ENCODE data around the gene PHPT1.
"Not testable (repeated sequence)": the region's sequence is repeated elsewhere in the genome, so short reads cannot be mapped to it uniquely, and the experiment has no call there.

PHPT1 gene

DNA sequence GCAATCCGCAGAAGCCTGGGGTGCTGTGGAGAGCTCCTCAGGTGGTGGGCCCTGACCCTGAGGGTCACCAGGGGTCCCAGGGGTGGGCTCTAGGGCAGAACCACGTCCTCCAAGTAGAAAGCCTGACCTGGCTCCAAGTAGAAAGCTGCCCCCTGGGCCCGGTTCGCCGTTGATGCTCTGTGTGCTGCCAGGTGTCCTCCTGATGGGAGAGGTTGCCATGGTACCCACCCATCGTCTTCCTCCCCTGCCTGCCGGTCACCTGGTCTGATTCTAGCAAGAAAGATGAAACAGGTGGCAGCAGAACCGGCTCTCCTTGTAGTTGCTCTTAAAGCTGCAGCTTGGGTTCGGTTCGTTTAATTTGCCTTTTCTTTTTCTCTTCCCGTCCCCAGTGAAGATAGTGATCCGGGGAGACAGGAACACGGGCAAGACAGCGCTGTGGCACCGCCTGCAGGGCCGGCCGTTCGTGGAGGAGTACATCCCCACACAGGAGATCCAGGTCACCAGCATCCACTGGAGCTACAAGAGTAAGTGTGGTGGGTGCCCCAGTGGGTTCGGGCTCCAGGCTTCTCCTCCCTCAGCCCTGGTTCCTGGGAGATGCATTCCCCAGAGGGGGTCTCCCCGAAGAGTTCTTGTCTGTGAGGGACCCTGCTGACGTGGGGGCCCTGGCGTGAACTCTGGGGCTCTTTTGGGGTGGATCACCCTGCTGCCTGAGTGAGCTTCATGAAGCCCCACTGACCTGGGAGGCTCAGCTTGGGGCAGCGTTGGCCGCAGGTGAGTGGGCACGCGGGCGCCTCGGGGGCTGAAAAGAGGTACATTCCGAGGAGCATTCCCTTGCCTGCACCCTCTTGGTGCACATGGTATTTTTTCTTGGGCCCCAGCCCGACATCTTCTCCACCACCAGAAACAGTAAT is 25.8 kb upstream of the PHPT1 start:
- no peak for DNase-seq

DNA sequence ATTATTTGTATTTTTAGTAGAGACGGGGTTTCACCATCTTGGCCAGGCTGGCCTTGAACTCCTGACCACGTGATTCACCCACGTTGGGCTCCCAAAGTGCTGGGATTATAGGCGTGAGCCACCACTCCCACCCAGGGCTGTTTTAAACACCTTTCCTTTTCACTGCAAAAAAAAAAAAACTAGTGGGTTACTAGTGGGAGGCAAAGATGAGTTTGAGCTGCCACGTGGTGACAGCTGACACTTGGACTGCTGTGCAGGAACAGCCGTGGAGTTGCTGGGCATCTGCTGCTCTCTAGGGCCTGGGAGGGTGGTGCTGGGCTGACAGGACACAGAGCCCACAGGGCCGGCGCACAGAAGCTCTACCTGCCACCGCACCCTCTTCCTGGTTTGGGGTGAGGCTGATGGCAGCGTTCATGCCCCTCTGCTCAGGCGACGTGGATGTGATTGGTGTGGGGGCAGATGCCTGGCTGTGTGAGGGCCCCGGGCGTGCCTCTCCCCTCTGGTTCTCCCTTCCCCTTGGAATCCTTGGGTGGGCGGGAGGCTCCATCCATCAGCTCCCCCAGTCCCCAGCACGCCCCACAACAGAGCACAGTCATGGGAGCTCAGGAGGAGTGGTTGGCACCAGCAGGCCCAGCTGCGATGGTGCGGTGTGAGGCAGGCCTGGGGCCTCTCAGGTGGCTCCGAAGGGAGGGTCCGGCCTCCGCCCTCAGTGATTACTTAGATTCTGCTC is 24.5 kb upstream of the PHPT1 start:
- no peak for DNase-seq

DNA sequence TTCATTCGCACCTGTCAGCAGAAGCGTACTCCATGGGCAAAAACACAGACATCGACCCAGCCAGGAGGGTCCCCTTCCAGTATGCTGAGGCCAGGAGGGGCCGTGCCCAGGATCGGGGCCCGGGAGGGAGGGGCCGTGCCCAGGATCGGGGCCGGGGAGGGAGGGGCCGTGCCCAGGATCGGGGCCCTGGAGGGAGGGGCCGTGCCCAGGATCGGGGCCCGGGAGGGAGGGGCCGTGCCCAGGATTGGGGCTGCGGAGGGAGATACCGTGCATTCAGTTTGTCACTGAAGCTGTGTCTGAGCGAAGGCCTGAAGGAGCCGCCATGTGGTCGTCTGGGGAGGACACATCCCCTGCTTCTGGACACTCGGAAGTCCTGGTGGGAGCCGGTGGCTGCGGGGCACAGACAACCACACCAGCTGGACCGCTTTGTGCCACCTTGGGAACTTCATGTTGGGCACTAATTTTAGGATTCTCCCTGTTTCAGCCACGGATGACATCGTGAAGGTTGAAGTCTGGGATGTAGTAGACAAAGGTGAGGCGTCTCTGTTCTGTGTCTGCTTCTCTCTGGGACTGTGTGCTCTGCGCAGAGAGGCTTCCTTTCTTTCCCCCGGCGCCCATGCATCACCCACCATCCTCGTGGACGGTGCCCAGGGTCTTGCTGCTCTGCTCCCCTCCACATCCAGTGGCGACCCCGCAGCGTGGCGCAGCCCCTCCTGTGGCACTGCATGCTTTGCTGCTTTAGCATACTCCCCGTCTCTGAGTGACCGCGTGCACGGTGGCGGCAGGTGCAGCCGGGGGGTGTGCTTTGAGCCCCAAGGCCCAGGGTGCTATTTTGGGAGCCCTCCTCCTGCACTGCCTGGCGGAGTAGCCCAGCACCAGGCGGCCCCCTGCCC is 23.7 kb upstream of the PHPT1 start:
- DNase-seq, result no peak

DNA sequence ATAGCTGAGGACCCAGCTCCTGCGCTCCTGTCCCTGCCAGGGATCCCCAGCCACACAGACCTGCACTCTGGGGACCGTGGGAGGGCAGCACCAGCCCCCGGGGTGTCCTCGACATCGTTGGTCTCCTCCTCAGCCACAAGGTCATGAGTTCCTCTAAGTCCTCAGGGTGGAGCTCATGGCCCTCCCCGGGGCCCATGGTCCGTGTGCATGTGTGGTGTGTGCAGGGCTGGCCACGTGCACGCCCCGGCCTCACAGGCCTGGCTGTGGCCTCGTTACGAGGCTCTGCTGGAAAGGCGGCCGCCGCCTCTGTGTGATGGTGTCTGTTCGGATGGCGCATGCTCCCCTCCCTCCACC is 23.0 kb upstream of the PHPT1 start:
- DNase-seq, result no peak

DNA sequence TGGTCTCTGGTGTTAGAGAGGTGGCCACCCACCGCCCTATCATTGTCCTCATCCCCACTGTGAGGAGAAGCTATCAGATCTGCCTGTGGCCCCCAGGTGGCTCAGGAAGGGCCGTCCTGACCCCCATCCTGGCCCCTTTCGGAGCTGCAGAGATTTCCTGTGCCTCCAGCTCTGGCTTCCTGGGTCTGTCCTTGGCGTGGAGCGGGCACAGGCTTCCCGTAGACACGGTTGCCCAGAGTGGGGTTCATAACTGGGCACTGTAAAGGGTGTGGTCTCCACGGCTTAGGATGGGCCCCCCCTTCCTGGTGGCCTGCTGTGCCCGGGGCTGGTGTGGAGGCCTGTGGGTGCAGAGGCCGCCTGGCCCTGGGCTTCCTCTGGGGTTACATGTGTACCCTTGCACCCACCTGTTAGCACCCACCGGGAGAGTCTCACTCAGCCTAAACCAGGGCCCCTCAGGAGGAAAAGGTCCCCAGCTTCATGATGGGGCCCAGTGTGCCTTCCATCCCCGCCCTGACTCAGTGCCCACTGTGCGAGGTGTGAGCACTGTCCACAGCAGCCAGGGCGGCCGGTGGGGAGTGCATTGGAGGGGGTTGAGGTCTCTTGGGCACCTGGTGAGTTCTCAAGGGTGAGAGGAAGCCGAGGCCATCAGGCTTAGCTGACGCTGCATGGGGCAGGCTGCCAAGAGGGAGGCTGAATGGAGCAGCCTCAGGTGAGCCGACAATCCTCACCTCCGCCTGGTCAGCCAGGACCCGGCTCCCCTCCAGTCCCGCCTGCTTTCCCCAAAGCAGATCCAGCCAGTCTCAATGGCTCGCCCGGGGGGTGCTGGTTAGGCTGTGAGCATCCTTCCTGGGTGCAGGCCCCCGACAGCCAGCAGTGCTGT is 22.3 kb upstream of the PHPT1 start:
- no peak for DNase-seq

DNA sequence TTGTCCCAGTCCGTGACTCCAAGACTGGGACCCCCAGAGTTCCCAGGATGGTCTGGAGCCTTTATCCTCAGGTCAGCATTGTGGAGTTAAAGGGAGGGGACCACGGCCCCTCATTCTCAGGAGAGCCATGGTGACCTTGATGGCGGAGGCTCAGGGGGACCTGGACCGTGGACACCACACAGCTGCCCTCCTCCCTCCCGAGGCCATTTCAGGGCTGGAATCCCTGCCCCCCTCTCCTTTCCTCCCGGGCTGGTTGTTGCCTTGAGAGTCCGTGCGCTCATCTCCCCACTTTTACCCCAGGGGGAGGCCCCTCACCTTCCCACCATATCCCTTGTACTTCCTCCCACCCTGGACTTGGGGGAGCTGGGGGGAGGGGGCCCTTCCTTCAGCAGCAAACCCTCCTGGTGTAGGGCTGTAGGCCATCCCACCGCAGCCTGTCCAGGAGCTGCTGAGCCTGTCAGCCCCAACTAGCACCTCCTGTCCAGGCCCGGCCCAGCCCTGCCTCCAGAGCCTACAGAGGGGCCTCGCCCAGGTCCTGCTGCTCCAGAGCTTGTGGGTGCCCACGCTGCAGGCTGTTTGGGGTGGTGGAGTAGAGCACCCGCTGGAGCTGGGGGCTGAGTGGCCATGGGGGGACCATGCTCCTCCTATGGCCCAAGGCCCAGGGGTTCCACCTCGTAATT is 21.3 kb upstream of the PHPT1 start:
- DNase-seq, result no peak

DNA sequence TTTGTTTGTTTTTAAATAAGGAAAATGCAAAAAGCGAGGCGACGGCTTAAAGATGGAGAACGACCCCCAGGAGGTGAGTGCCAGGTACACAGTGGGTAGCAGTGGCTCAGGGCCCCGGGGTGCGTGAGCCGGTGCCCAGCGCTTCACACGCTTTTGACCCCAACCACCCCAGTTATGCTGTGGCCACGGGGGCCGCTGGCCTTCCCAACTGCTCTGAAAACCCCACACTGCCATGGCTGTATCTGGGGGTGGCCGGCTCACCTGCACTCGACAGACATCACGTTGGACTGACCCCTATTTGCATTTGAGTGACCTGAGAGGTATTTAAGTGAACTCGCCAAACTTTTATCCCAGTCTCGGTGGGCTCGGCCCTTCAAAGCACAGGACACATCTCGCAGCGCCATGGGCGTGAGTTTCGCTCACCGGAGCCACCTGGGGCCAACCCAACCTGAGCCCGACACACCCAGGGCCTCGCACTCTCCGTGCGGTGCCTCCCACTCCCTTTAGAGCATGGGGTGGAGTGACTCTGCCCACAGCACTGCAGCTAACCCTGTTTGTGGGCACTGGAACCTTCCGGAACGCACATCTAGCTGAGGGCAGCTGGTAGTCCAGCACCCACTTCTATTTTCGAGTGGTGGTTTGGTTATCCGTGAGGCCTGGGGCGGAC is 20.6 kb upstream of the PHPT1 start:
- no peak for DNase-seq

DNA sequence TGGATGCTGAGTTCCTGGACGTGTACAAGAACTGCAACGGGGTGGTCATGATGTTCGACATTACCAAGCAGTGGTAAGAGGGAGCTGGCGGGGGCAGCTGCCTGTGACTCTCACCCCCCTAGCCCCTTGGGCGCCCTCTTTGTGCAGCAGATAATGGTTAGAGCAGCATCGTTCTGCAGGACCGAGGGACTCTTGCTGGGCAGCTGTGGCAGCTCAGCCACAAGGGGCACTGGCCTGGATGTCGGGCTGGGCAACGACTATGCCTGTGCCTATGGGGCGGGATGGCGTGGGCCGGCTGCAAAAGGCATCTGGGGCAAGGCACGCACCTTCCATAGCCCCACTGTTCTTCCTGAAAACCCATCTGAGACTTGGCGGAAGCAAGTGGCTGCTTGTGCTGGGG is 19.8 kb upstream of the PHPT1 start:
- no peak for DNase-seq

DNA sequence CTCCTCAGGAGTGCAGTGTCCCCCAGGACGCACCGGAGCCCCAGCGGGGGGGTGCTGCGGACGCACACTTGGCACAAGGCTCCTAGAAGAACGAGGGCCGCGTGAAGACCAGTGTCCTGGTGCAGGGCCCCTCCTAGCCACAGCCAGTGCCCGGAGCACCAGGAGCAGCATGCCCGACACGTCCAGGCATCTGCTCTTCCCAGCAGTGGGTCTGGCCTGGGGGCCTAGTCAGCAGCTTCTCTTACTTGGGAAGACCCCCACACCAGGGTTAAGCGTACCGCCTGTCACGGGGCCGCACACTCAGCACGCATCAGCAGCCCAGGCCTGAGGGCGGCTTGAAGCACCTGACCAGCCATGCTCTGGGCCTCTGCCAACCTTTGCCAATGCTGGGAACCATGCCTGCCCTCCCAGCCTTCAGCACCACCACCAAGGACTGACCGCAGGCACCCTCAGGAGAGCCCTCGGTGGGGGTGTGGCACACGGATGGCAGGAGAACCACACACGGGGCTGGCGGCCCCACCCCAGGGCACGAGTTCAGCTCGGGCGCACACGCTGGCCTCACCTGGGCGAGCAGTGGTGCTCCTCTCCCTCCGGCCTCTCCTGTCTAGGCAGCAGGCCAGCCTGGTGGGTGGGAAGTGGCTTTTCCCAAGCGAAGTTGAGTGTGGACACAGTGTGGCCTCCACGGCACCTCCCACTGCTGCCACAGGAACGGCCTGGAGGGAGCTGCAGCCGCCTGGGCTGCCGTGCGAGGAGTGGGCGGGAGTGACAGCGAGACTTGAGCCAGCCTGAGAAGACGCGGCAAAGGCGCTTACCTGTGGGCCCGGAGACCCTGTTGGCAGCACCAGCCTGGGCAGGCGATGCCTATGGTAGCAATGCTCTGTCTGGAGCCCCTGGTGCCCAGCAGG is 19.0 kb upstream of the PHPT1 start:
- no peak for DNase-seq

DNA sequence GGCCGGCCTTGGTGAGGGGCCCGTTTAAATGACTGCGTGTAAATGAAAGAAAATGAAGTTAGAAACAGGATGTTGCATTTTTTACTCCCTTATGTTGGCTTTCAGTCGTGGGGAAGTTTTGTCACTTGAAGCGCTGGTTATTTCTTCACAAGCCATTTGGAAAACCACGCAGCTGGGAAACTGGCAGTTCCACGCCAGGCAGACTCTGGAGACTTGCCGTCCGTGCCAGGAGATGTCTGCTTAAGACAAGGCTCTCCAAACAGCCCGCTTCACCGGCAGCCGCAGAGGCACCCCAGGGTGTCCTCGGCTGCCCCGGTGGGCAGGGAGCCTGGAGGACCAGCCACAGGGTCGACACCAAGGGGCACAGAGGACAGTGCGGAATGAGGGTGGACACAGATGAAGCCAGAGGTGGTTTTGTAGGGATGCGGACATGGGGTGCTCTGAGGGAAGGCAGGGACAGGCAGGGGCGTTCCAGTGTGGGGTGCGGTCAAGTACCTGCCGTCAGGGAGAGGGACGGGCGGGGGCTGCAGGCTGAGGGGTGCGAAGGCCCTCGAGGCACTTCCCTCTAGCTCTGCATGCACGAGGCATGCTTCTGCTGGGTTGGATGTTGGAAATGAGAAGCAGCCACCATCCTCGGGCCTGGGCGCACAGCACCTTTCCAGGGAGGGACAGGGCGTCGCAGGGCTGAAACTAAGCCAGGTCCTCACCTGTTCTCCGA is 18.0 kb upstream of the PHPT1 start:
- DNase-seq, result no peak

DNA sequence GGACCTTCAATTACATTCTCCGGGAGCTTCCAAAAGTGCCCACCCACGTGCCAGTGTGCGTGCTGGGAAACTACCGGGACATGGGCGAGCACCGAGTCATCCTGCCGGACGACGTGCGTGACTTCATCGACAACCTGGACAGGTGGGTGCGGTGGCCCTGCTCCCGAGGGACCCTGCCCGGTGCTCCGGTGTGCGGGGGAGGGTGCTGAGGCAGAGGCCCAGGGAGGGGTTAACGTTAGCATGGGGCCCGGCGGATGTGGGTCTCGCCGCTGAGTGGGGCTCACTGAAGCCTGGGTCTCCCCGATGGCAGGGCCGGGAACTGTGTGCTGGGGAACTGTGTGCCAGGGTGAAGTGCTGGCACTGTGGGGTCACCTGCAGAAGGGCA is 17.5 kb upstream of the PHPT1 start:
- DNase-seq, result no peak

DNA sequence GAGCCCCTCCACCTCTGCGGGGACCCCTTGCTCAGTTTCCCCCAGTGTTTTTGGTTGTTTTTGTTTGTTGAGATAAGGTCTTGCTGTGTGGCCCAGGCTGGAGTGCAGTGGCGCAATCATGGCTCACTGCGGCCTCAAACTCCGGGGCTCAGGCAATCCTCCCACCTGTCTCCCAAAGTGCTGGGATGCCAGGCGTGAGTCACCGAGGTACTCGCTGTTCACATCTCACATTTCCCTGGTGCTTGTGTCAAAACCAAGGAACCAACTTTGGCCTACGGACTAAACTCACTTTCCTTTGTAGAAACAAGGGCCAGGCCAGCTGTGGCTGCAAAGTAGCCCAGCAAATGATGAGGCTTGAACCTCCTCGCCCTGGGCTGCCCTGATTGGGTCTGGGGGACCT is 16.6 kb upstream of the PHPT1 start:
- no peak for DNase-seq

DNA sequence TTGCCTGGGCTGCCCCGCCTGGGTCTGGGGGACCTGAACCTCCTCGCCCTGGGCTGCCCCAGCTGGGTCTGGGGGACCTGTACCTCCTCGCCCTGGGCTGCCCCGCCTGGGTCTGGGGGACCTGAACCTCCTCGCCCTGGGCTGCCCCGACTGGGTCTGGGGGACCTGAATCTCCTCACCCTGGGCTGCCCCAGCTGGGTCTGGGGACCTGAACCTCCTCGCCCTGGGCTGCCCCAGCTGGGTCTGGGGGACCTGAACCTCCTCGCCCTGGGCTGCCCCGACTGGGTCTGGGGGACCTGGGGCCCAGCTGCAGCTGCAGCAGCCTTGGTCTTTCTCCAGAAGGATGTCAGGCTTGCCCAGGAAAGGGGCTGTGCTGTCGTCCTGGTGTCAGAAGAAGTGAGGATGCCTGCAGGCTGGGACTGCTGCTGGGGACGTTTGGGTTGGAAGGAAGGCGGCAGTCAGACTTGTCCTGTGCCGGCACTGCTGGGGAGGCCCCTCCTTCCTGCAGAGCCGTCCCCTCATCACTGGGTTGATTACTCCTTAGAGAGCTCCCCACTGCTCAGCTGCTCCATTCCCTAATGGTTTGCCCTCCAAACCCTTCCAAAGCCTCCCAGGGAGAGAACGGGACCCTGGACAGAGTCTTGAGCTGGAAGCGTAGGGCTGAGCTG is 15.7 kb upstream of the PHPT1 start:
- not testable (repeated sequence) for DNase-seq

DNA sequence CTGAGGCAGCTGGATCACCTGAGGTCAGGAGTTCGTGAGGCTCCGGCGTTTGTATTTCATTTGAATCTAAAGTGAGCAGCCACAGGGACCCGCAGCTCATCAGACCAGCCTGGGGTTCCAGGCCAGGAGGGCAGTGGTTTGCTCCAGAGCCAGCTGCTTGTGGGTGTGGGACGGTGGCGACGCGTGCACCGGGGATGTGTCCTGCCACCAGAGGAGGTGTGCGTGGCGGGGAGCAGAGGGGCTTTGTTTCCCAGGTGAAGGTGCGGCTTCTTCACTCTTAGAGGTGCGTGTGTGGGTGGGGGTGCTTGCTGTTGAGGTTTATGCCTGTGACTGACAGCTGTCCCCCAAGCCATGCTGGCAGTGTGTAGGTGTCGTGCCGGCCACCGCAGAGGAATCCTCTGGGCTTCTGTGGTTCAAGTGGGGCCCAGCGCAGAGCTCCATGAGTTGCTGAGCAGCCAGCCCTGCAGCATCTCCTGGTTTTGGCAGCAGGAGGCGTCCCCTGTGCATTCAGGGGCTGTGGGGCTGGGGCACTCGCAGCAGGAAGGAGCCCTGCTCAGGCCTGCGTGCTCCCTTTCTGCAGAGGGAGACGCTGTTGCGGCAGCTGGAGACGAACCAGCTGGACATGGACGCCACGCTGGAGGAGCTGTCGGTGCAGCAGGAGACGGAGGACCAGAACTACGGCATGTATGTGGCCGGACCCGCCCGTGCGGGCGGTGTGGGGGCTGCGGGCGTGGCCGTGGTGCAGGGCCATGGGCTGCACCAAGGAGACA is 13.9 kb upstream of the PHPT1 start:
- DNase-seq, result no peak

DNA sequence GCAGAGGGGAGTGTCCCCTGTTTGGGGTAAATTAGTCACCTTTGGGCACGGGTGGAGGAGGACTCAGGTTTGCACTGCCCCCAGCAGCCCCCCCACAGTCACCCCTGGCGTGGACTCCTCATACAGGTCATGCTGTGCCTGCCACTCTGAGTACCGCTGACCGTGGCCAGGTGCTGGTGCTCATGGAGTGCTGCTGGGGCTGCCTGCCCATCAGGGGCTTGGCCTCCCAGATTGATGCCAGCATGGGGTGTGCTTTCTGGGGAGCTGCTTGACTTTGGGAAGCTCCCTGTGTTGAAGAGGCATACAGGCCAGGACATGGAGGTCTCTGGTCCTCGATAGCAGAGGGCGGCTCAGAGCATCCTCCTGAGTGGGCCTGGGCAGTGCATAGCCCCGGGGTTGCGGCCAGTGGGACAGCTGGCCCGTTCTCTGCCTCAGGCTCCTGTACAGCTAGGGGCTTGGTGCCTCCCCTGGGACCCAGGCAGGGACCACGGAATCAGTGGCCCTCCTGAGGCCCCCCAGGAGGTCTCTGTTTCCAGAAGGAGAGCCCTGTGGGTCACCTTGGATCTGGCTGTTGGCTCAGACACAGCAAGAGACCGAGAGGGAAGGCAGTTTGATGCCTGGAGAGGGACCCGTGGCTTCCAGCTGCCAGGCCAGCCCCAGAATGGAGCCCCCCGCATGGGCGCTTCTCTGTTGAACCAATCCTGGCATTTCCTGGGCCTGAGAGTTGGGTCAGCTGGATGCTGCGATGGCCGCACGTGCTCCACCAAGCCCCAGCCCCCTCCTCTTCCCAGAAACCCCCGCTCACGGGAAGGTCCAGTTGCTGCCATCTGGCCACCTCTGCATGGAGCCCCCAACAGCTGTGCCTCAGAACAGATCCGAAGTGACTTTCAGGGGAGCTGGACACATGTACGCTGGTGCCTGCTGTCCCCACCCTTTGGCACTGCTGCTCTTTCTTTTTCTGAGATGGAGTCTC is 13.0 kb upstream of the PHPT1 start:
- no peak for DNase-seq

DNA sequence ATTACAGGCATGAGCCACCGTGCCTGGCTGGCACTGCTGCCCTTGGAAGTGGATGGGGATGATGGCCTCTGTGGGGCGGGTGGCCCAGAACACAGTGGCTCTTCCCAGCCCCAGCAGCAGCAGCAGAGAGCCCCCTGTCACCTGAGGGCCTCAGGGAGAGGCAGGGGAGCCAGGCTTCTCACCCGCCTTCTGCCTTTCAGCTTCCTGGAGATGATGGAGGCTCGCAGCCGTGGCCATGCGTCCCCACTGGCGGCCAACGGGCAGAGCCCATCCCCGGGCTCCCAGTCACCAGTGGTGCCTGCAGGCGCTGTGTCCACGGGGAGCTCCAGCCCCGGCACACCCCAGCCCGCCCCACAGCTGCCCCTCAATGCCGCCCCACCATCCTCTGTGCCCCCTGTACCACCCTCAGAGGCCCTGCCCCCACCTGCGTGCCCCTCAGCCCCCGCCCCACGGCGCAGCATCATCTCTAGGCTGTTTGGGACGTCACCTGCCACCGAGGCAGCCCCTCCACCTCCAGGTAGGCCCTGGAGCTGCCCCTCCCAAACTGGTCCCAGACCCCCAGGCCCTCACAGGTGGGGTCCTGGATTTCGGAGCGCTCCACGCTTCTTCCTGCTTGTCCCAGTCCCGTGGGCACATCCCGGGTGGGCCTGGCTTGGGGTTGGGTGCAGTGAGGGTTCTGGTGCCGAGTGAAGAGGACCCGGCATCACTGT is 11.9 kb upstream of the PHPT1 start:
- DNase-seq, result no peak

All from fibroblast of skin of right biceps (primary cell).